CD4-positive, alpha-beta T cell treated with Interleukin-10 for 1 hour (primary cell): ENCODE measurements around the gene MTUS2.
A peak's percentile ranks its signal among the peaks of the same experiment; 100 is the strongest.

Experiments used
- DNase-seq: peaks from one replicate; pipeline ENCODE4 v3.0.0-alpha.2; 2020

Gene MTUS2

GRCh38 chr13:29513981-29514719 is 694.0 kb downstream of the MTUS2 start:
- no peak for DNase-seq

- DNase-seq: no peak
These were observed 694.7 kb downstream of the MTUS2 start for GRCh38 chr13:29514720-29515310.

GRCh38 chr13:29515372-29515771 is 695.2 kb downstream of the MTUS2 start:
- DNase-seq: no peak

- no peak for DNase-seq
These were observed 695.9 kb downstream of the MTUS2 start for GRCh38 chr13:29516012-29516411.

GRCh38 chr13:29516880-29517279 is 696.7 kb downstream of the MTUS2 start:
- DNase-seq: no peak

- DNase-seq: no peak
These were observed 699.8 kb downstream of the MTUS2 start for GRCh38 chr13:29519921-29520320.

GRCh38 chr13:29520671-29521070 is 700.5 kb downstream of the MTUS2 start:
- DNase-seq: no peak

GRCh38 chr13:29521336-29521735 is 701.2 kb downstream of the MTUS2 start:
- DNase-seq: no peak

- DNase-seq: no peak
These were observed 702.0 kb downstream of the MTUS2 start for GRCh38 chr13:29522044-29522685.

GRCh38 chr13:29523199-29523961 is 703.2 kb downstream of the MTUS2 start:
- no peak for DNase-seq

GRCh38 chr13:29524176-29524575 is 704.0 kb downstream of the MTUS2 start:
- DNase-seq: no peak

- DNase-seq: no peak
These were observed 704.5 kb downstream of the MTUS2 start for GRCh38 chr13:29524641-29525040.

GRCh38 chr13:29525757-29526156 is 705.6 kb downstream of the MTUS2 start:
- no peak for DNase-seq

GRCh38 chr13:29526741-29527140 is 706.6 kb downstream of the MTUS2 start:
- no peak for DNase-seq

- no peak for DNase-seq
These were observed 707.4 kb downstream of the MTUS2 start for GRCh38 chr13:29527511-29527910.

GRCh38 chr13:29527916-29528315 is 707.8 kb downstream of the MTUS2 start:
- no peak for DNase-seq

- DNase-seq: peak; percentile 49
These were observed 709.6 kb downstream of the MTUS2 start for GRCh38 chr13:29529754-29530153.

GRCh38 chr13:29530901-29531300 is 710.8 kb downstream of the MTUS2 start:
- no peak for DNase-seq

- DNase-seq: no peak
These were observed 712.0 kb downstream of the MTUS2 start for GRCh38 chr13:29532116-29532515.

- DNase-seq: no peak
These were observed 712.7 kb downstream of the MTUS2 start for GRCh38 chr13:29532821-29533220.

- DNase-seq: no peak
These were observed 713.9 kb downstream of the MTUS2 start for GRCh38 chr13:29534083-29534482.

- DNase-seq: no peak
These were observed 715.8 kb downstream of the MTUS2 start for GRCh38 chr13:29535663-29536655.
